ENCODE results near the gene SNED1. TPM values are rescaled to one million over a fixed set of nuclear protein-coding genes. Genes with fewer than 3 reads are reported as not detected.

The SNED1 gene
- total RNA-seq, 1 experiment from 2014 or later = not detected

DNA sequence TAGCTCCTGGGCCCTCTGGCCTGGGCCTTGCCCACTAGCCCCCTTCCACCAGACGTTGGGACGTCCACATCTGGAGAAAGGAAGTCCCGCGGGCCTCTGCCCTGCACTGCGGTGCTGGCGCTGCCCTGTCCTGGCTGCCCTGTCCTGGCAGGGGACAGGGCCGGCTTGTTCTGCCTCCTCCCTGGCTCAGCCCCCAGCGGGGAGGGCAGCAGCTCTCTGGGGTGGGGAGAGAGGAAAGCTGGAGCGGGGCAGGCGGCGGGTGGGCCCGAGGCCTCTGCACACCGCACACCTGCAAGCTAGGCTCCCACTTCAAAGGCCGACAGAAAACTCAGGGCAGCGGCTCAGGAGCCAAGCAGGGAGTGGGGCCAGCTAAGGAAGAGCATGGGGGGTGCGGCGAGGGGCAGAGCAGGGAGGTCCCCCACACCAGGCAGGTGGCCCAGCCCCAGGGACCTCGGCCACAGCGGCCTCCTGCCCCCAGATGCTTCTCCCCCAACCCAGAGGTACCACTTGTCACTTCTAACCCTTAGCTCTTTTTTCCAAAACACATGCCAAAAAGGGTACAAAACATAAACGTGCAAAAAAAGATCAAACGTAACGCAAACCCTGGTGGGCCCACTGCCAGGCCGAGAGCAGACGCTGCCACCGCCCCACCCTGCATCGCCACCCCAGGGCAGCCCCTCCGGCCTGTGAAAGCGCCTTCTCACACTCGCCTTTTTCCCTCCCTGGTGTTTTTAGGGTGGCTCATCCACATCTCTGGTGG, 13.5 kb downstream of the SNED1 start:
- H3K4me3 Mint-ChIP-seq (ENCODE audit: unreplicated experiment) = no peak overlapping the region
- no peak for DNase-seq
- POLR2A ChIA-PET = no interaction called here

DNA sequence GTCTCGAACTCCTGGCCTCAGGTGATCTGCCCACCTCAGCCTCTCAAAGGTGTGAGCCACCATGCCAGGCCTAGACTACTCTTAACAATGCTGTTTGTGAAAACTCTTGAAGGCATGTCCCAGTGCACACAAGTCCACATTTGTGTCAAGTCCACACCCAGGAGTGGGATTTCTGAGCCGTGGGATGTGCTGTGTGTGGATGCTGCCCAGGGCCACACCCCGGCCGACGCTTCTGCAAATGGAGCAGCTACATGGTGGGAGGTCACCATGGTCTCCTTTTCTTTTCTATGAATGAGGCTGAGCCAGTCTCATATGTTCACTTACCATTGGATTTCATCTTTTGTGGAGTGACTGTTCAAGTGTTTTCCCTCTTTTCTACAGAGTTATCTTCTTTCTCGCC, 15.8 kb downstream of the SNED1 start:
- intact Hi-C loops (cut with micrococcal nuclease; ENCODE audit: unreplicated experiment) = no loop called here
- Histone ChIP-seq H3K4me1 (no peaks in the 10 kb centered on the region), H3K4me3 (ENCODE audit: low read depth, low read length) (no peak overlapping the region), H3K9me3 (no peaks in the 10 kb centered on the region), H3K27me3 (replicated peaks; ENCODE audit: control insufficient read depth, insufficient read depth, low read length) (no peaks in the 10 kb centered on the region), H3K36me3 (ENCODE audit: control insufficient read depth, insufficient read depth, low read length) (no peaks in the 10 kb centered on the region)
- Mint-ChIP-seq H3K27me3 (ENCODE audit: insufficient read depth, unreplicated experiment) (no peaks in the 10 kb centered on the region), H3K27ac (ENCODE audit: unreplicated experiment) (no peak overlapping the region), H3K9me3 (ENCODE audit: unreplicated experiment) (no peaks in the 10 kb centered on the region), H3K4me3 (ENCODE audit: unreplicated experiment) (no peak overlapping the region), H3K36me3 (ENCODE audit: insufficient read depth, unreplicated experiment) (no peaks in the 10 kb centered on the region), H3K4me1 (ENCODE audit: low read depth, unreplicated experiment) (no peaks in the 10 kb centered on the region)
- BruUV-seq (replicated peaks) = no TSS peak
- CTCF ChIA-PET = no interaction called here
- TF ChIP-seq, protein P1, sequence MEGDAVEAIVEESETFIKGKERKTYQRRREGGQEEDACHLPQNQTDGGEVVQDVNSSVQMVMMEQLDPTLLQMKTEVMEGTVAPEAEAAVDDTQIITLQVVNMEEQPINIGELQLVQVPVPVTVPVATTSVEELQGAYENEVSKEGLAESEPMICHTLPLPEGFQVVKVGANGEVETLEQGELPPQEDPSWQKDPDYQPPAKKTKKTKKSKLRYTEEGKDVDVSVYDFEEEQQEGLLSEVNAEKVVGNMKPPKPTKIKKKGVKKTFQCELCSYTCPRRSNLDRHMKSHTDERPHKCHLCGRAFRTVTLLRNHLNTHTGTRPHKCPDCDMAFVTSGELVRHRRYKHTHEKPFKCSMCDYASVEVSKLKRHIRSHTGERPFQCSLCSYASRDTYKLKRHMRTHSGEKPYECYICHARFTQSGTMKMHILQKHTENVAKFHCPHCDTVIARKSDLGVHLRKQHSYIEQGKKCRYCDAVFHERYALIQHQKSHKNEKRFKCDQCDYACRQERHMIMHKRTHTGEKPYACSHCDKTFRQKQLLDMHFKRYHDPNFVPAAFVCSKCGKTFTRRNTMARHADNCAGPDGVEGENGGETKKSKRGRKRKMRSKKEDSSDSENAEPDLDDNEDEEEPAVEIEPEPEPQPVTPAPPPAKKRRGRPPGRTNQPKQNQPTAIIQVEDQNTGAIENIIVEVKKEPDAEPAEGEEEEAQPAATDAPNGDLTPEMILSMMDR (IDR thresholded peaks at IDR 0.05; ENCODE audit: insufficient read depth in 1 of 2, low read depth in 1 of 2, low read length in 1 of 2, severe bottlenecking in 1 of 2, unreplicated experiment in 1 of 2) = no peak
- no peak for DNase-seq
- POLR2A ChIA-PET = no interaction called here

More for the DNA sequence above, 13.5 kb downstream of the SNED1 start:
- intact Hi-C loops (cut with micrococcal nuclease; ENCODE audit: unreplicated experiment) = no loop called here
- Mint-ChIP-seq H3K9me3 (ENCODE audit: unreplicated experiment) (no peaks in the 10 kb centered on the region), H3K27me3 (ENCODE audit: insufficient read depth, unreplicated experiment) (no peaks in the 10 kb centered on the region), H3K4me1 (ENCODE audit: low read depth, unreplicated experiment) (no peaks in the 10 kb centered on the region), H3K27ac (ENCODE audit: unreplicated experiment) (no peak overlapping the region), H3K36me3 (ENCODE audit: insufficient read depth, unreplicated experiment) (no peaks in the 10 kb centered on the region)
- no peaks in the 10 kb centered on the region for H3K9me3 ChIP-seq
- no peaks in the 10 kb centered on the region for H3K27me3 ChIP-seq (replicated peaks; ENCODE audit: control insufficient read depth, insufficient read depth, low read length)
- no peaks in the 10 kb centered on the region for H3K36me3 ChIP-seq (ENCODE audit: control insufficient read depth, insufficient read depth, low read length)
- no TSS peak for BruUV-seq (replicated peaks)
- TF ChIP-seq, protein P1 (IDR thresholded peaks at IDR 0.05; ENCODE audit: insufficient read depth in 1 of 2, low read depth in 1 of 2, low read length in 1 of 2, severe bottlenecking in 1 of 2, unreplicated experiment in 1 of 2) = no peak
- no peak overlapping the region for H3K4me3 ChIP-seq (ENCODE audit: low read depth, low read length)
- no peaks in the 10 kb centered on the region for H3K4me1 ChIP-seq
- CTCF ChIA-PET = no interaction called here

DNA sequence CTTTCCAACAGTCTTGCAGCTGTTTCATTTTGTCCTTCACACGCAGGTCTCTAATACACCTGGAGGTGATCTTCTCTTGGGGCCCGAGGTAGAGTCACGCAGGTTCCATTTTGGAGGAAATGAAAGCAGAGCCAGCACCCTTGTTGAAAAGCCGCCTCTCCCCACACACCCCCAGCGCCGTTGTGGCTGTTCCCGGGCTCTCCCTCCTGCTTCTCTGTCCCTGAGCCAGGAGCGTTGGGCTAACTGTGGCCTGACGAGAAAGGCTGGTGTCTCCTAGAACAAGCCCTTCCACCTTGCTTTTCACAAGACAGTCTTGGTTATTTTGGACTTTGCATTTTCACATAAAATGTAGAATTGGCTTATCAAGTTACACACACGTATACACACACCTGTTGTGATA, 16.3 kb downstream of the SNED1 start:
- no peak for DNase-seq
- no peaks in the 10 kb centered on the region for H3K27me3 Mint-ChIP-seq (ENCODE audit: insufficient read depth, unreplicated experiment)
- BruUV-seq (replicated peaks) = no TSS peak
- TF ChIP-seq, protein P1 (IDR thresholded peaks at IDR 0.05; ENCODE audit: insufficient read depth in 1 of 2, low read depth in 1 of 2, low read length in 1 of 2, severe bottlenecking in 1 of 2, unreplicated experiment in 1 of 2) = no peak
- no peaks in the 10 kb centered on the region for H3K36me3 ChIP-seq (ENCODE audit: control insufficient read depth, insufficient read depth, low read length)
- no peak overlapping the region for H3K4me3 Mint-ChIP-seq (ENCODE audit: unreplicated experiment)
- no peaks in the 10 kb centered on the region for H3K4me1 ChIP-seq
- no peaks in the 10 kb centered on the region for H3K9me3 ChIP-seq
- ChIA-PET POLR2A (no interaction called here), CTCF (no interaction called here)
- no peaks in the 10 kb centered on the region for H3K27me3 ChIP-seq (replicated peaks; ENCODE audit: control insufficient read depth, insufficient read depth, low read length)
- no peaks in the 10 kb centered on the region for H3K4me1 Mint-ChIP-seq (ENCODE audit: low read depth, unreplicated experiment)
- no peak overlapping the region for H3K27ac Mint-ChIP-seq (ENCODE audit: unreplicated experiment)
- H3K9me3 Mint-ChIP-seq (ENCODE audit: unreplicated experiment) = no peaks in the 10 kb centered on the region
- H3K36me3 Mint-ChIP-seq (ENCODE audit: insufficient read depth, unreplicated experiment) = no peaks in the 10 kb centered on the region
- H3K4me3 ChIP-seq (ENCODE audit: low read depth, low read length) = no peak overlapping the region
- intact Hi-C loops (cut with micrococcal nuclease; ENCODE audit: unreplicated experiment) = no loop called here
